Cardiac fibroblast (primary cell): ENCODE measurements around the gene SAG.

Experiments
- DNase-seq, 2 donors: peaks; one replicate each; pipeline versions ENCODE4 v3.0.0 to v3.0.0-alpha.2; 2010; ENCODE audit warnings: low read depth in 2 of 2
- H3K4me3 ChIP-seq, 2 donors: replicated peaks in 1 of 2; 1 replicate in 1 of 2; 2 replicates in 1 of 2; pipeline ENCODE4 v1.5.1; 2011; ENCODE audit warnings: low read depth in 2 of 2, low read length in 2 of 2, mild to moderate bottlenecking in 2 of 2, moderate library complexity in 1 of 2
- CTCF ChIP-seq: IDR thresholded peaks from one replicate; pipeline ENCODE4 v1.5.1; 2011; ENCODE audit warnings: low read depth, mild to moderate bottlenecking, low read length, inconsistent platforms

The SAG gene

GRCh38 chr2:233314180-233314925, 6.7 kb downstream of the SAG start:
- no peak for DNase-seq
- no peak overlapping the region for H3K4me3 ChIP-seq
- no peak for TF ChIP-seq CTCF

- TF ChIP-seq CTCF = no peak
- H3K4me3 ChIP-seq = no peak overlapping the region
- peak; percentile 3 to 19 for DNase-seq
Measured at GRCh38 chr2:233317196-233317943, 9.8 kb downstream of the SAG start.

- no peak for TF ChIP-seq CTCF
- no peak for DNase-seq
- H3K4me3 ChIP-seq = no peak overlapping the region
Measured at GRCh38 chr2:233319256-233319655, 11.6 kb downstream of the SAG start.

GRCh38 chr2:233320470-233320869, 12.9 kb downstream of the SAG start:
- no peak for TF ChIP-seq CTCF
- no peak for DNase-seq
- H3K4me3 ChIP-seq = no peak overlapping the region

- TF ChIP-seq CTCF = no peak
- no peak for DNase-seq
- no peak overlapping the region for H3K4me3 ChIP-seq
Measured at GRCh38 chr2:233321166-233321565, 13.6 kb downstream of the SAG start.

- no peak for DNase-seq
- no peak for TF ChIP-seq CTCF
- H3K4me3 ChIP-seq = no peak overlapping the region
Measured at GRCh38 chr2:233323851-233324250, 16.2 kb downstream of the SAG start.
